ENCODE results near the gene CLSTN2.

The CLSTN2 gene

DNA sequence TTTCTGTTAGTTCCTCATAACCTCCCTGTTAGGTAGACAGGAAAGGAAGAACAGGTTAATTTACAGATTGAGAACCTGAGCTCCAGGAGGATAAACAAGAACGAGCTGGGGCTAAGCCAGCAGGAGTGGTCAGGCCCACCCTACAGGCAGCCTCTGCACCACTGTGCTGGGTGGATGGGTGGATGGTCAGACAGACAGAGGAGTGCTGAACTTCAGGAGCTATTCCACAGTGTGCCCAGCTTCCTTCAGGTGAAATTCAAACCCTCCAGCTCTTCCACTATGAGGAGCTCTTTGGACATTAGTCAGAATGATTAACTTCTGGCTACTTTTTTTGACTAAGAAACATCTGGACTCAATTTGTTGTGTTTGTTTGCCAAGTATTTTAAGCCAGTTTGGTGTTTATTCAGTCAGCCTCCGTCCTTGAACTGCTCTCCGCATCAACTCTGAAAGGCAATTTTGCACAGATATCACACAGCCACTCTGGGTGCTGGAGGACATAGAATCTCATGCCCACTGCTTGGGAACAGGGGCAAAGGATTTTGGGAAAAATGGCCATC, 361.9 kb downstream of the CLSTN2 start:
- no peak for DNase-seq

DNA sequence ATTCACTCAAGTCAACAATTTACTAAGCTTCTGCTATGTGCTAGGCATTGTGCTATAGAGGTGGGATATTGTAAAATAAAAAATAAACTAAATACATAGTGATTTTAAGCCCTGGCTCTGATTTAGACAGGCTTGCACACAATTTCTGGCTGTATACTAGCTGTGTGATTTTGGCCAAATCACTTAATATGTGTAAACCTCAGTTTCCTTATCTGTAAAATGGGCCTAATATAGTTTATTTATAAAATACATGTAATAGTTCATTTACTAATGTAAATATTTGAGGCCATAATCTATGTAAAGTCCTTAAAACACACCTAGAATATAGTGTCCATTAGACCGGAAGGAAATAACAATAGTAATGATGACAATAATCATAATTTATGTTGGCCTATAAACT, 363.1 kb downstream of the CLSTN2 start:
- DNase-seq, result no peak

DNA sequence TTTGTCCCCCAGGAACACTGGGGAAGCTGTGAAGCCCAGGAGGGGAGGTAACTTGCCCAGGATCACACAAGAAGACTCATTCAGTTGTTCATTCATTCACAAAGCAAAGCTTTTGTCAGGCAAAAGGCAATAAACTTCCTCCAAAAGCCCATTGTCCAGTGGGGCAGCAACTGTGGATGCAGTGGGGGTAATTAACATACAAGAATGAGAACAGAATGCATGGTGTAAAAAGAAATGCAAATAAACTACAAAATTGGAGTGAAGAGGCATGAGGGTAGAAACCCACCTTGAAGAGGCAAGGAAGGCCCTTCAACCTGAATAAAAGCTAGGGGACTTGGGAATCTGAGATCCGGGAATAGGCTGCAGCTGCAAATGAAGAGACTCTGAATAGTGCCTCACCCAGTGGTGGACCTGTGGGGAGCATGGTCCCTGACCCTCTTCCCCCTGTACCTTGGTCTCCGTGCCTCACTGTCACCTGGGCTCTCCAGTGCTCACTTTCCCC, 363.6 kb downstream of the CLSTN2 start:
- DNase-seq, result no peak

DNA sequence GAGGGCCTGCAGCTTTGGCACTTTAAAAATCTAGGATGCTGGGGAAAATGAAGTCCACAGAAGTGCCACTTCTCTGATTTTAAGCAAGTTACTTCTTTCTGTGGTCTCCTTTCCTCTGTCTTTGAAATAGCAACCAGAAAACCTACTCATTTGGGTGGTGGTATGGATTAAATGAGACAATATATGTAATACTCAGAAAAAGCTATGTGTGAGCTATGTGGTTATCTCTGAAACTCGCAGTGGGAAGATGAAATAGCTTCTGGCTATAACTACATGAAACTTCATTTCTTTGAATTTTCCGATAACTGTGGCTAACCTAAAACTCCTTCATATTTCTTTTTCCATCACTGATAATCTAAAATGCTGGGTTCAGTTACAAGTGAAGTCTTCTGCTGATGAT, 368.9 kb downstream of the CLSTN2 start:
- no peak for DNase-seq

DNA sequence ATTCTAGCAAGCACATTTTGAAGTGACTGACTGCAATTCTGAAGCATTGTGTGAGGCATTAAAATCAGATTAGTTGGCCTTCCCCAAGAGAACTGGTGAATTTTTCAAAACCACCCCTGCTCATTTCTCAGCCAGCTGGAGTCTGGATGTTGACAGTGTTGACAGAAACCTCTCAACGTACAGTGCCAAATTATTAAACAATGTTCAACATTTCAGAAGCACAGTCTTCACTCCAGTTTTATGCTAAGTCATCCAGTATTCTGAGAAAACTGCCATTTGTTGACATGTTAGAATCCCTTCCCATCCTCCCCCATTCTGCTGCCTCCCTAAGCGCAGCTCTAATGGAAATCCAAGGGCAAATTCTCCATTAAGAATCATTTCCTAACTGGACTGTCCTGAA, 373.6 kb downstream of the CLSTN2 start:
- DNase-seq, result no peak

DNA sequence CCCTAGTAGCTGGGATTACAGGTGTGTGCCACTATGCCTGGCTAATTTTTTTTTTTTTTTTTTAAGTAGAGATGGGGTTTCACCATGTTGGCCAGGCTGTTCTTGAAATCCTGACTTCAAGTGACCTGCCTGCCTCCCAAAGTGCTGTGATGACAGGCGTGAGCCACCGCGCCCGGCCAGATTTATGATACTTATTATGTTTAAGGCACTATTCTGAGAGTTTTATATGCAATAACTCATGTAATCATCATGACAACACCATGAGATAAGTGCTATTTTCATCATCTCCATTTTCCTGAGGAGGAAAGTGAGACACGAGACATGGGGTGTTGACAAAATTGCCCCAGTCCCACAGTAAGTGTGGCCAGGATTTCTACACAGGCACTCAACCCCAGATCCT, 376.4 kb downstream of the CLSTN2 start:
- no peak for DNase-seq

DNA sequence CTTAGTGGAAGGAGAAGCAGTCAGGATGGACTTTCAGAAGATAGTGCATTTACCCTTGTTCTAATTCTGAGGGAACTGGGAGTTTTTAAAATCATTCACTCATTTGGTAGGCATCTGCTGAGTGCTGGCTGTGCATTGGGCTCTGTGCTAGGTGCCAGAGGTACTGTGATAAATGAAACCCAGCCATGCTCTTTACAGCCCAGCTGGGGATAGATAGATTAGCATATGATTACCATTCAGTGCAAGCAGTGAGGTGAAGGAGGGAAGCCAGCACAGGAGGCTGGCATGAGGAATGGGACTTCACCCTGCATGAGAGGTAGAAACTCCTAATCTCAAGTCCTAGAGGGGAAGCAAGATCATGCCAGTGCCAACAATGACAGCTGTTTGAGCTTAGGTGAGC, 381.0 kb downstream of the CLSTN2 start:
- no peak for DNase-seq

DNA sequence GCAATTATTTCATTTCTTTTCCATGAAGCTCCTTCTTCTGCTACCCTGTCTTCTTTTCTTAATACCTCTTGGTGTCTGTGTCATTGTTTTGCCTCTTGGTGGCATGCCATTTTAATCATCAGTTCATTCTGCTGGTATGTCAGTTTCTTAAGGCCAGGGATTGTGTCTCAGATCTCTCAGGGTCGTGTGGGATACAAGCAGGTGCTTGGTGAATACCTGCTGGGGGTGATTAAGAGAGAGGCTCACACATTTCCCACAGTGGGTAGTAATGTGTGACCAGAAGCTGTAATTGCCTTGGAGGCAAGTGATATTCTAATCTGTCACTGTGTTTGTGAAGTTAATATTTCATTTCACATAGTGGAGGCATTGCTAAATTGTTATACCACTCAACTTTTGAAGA, 381.5 kb downstream of the CLSTN2 start:
- DNase-seq, result no peak

DNA sequence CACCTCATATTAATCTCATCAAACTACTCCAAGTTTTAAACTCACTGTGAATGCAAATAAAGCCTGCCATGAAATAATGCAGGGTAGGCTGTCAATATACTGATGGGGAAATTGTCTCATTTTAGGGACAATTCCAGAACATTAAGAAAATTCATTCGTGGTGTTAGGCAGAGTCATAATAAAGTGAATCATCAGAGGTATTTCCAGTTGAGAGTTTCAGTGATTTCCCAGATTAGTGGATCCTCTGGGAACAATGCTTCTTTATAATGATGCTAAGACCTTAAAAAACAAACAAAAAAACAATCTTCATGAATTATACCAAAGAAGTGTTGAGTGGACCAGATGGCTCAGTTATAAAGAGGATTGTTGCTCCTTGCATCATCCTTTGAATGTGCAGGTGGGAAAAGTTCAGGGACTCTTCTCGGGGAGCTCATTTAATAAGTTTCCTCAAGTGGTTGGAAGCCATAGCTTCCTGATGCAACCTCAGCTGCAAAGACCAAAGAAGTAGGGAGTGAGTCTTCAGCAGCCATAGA, 381.9 kb downstream of the CLSTN2 start:
- no peak for DNase-seq

DNA sequence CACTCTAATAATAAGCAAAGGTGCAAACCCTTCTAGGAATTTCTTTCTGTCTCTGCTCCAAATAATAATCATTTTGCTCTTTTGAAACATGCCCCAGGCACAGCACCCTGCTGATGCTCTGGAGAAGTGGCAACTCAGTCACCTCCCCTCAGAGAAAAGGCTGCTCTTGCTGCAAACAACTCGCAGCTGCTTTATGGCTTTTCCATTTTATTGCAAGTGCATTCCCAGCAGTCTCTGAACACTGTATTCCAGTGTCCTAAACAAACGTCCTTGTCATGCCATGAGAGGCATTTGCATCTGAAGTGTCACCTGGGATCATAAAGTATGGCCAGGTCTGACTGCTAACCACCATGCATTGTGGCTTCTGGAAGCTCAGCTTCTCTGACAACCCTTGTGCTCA, 384.8 kb downstream of the CLSTN2 start:
- no peak for DNase-seq

DNA sequence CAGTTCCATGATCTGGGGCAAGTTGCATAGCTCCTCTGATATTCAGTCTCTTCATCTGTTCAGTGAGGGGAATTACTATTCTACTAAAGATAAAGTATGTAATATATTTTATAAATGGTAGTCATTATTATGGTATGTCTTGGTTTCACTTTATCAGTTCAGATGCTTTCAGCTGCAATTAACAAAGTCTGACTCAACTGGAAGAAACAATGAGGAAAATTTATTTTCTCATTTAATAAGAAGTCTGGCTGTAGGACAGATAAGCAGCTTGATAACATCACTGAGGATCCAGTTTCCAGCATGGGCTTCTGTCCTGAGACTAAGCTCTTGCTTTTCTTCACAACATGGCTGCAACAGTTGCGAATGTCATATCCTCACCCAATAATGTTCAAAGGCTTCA, 388.6 kb downstream of the CLSTN2 start:
- no peak for DNase-seq

DNA sequence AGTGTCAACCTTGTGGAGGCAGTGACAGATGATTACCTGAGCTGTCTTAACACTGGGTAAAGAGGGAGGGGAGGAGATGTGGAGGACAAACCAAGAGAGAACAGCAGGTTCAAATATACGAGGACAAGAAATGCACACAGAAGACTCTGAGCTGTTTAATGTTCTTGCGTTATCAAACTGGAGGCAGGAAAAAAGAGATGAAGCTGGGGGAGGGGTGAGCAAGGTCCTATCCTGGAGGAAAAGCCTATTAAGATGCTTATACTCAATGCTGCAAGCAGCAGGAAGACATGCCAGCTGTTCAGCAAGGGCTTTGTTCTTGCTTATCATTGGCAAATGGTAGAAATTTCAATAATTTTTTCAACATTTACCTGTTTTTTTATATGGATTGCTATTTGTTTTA, 397.1 kb downstream of the CLSTN2 start:
- no peak for DNase-seq

DNA sequence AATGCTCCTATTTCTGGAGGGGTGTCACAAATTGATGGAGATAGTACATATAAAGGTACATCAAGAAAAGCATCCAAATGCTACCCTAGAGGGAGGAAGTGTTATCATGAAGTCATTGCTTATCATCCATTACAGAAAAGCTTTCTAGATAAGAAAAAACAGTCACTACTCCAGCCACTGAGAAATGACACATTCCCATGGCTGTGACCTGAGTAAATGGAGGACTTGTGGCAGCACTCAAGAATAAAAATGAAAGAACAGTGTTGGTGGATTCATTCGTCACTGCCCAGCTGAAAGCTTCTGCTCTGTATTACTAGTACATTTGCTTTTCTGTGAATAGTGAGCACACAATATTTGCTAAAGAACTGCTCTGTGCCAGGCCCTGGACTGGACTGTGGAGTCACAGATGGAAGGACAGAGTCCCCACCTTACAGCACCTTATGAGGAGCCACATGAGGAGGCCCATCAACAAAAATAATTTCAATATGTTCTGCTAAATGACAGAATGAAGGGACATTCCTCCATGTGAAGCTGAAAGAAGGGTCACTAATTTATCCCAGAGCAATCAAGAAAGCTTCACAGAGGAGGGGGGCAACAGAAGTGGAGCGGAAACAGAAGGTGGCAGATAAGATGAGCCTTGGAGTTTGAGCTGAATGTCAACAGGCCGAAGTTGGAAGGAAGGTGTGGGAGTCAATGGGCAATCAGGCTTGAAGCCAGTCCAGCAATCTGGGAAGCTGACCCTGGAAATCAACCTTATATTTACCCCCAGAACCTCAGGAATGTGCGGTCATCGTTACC, 399.3 kb downstream of the CLSTN2 start:
- no peak for DNase-seq

DNA sequence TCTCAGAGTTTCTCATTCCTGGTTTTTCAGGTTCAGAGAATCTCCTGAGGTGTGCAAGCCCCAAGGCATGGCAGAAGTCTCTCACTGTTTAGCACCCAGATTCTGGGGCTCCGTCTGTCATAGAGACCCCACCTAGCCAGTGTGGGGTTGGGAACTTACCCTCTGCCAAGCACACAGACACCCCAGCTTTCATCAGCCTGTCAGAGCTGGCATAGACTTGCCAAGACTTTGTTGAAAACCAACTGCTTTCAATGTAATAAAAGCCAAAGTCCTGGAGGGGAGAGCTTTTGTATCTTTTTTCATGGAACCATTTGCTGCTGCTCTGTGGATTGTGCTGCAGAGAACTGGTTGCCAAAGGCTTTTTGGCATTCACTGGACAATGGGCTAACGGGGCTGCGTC, 401.5 kb downstream of the CLSTN2 start:
- DNase-seq, result no peak

DNA sequence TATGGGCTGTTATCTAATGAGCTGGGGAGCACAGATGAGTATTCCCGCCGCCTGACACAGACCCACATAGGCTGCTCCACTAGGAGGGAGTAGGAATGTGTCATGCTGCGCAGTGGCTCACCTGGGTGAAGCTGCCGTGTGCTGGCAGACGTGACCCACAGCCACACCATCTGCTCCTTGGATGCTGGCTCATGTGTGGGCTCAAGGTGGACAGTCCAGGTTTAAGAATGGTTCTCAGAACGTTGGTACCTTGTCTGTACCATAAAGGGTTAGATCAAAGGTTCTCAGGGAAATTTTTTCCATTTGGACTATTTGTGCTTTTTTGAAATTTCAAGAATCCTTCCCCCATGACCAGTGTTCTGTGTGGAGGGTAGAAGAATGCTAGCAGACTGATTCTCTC, 403.9 kb downstream of the CLSTN2 start:
- DNase-seq, result no peak

DNA sequence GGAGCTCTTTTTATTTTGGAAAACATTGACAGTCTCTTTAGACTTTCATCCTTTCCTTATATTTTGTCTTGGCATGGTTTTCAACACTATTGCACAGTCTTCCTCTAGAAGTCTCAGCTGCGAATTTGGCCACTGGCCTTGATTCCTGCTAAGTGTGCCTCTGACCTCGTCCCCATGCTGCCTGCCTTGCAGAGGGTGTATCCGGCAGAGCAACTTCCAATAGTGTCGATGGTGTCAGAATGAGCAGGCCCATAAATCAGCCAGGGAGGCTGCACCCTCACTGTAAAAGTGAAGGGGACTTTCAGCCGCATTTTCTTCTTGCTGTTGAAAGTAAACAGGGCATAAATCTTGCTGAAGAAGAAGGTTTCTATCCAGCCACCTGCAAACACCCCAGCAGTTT, 406.2 kb downstream of the CLSTN2 start:
- DNase-seq, result no peak

DNA sequence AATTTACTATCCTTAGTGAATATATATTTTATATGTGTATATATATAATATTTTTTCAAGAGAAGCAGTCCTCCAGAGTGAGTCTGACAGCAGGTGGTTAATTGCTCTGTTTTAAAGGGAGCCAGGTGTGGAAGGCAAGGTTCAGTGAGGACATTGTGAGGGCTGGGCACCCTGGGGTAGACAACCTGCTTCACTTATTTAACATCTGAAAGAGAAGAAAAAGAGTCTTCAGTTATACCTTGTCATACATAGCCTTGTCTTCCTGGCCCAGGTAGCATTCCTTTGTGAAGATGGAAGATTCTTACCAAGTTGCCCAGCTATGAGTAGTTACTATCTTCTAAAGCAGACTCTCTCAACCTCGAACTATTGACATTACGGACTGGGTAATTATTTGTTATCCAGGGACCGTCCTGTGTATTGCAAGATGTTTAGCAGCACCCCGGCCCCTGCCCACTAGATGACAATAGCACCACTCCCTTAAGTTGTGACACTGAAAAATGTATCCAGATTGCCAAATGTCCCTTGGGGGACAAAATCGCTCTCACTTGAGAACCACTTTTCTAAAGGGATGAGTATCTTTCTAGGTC, 406.9 kb downstream of the CLSTN2 start:
- no peak for DNase-seq

DNA sequence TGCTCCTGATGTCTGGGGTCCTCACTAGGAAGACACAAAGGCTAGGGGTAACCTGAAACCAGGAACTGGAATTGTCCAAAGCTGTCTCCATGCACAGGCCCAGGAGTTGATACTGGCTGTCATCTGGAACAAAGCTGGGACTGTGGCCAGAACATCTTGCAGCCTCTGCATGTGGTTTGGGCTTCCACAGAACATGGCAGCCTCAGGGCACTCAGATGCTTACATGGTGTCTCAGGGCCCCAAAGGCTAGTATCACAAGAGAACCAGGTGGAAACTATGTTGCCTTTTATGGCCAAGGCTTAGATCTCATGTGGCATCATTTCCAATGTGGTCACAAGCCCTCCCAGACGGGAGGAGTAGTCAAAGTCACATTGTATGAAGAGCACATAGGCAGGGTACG, 407.7 kb downstream of the CLSTN2 start:
- DNase-seq, result no peak

DNA sequence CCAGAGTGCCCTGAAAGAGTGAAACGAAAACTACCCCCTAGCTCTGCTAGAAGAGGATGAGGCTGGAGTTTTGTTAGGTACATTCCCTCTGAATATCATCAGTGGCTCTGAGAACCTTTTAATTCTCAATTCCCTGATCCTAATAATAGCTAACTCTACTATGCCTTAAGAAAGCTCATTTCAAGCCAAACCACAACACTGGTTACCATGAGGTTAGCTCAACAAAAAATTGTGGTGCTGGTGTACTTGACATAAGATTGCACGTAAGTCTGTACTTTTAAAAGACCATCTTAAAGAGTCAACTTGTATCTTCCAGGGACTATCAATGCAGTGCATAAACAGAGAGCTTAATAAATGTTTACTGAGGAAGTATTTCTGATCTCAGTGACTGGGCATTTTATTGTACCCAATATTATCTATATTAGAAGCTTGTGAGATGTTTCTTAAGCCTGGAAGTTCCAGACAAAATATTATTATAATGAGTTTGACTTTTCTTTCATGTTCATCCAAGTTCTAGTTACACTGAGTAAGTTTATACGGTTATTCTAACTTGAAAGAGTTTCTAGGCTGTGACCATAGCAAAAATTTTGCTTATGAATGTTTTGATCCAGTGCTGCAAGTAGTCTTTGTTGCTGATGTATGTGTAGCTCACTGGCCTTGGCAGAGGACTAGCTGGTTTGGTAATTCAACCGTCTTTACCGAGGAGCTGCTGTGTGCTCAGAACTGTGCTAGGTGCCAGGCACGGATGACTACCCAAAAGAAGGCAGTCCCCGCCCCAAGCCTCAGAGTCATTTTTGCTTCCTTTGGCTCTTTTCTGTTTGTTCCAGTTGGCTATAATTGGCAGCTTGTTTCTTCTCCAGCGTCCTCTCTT, 408.5 kb downstream of the CLSTN2 start:
- no peak for DNase-seq

DNA sequence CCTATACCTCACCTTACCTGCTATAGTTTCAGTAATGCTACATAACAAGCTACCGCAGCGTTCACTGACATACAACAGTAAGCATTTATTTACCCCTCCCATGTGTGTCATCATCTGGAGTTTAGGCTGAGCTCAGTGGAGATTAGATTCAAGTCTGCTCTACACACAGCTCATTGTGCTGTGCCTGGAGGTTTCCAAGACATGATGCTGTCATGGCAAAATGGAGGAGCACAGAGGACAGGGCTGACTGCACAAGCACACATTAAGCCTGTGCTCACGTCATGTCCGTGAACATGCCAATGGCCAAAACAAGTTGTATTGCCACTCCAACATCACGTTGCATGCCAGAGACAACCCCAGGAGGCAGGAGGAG, 409.1 kb downstream of the CLSTN2 start:
- no peak for DNase-seq

DNA sequence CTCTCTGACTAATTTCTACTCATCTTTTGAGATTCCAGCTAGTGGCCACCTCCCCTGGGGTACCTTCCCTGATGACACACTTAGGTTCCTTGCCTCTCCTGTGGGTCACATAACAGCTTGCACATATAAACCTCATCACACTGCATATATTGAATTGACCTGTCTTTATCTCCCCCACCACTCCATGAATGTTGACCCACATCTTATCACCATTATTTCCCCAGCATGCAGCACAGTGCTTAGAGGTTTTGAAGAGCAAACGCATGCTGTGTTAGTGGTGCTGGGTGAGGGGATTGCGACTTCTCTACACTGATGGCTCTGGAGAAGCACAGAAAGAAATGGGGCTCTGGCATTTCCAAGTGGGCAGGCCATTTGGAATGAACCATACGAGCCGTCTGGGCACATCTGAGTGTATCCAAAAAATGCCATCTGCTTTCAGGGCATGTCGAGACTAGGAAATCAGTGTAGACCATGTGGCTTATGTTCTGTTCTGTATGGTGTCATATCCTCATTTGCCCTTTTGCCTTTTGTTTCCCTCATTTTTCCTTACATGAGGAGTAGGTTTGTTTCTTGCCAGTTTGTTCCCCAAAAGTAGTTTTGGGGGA, 409.7 kb downstream of the CLSTN2 start:
- no peak for DNase-seq

DNA sequence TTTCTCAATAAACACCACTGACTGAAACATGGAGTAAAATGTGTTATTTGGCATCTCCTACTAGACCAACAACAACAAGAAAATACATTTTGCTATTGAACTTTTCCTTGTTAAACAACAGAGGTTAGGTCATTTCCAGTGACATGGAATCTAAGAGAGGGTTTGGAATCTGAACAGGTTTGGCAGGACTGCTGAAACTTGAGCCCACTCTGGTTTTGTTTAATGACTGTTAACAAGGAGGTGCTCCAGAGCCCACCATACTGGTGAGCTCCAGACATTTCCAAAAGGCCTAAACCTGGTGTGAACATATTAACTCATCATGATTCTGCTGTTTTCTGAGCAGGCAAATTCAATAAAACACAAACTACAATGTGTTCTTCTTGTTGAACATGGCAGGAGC, 412.2 kb downstream of the CLSTN2 start:
- no peak for DNase-seq

DNA sequence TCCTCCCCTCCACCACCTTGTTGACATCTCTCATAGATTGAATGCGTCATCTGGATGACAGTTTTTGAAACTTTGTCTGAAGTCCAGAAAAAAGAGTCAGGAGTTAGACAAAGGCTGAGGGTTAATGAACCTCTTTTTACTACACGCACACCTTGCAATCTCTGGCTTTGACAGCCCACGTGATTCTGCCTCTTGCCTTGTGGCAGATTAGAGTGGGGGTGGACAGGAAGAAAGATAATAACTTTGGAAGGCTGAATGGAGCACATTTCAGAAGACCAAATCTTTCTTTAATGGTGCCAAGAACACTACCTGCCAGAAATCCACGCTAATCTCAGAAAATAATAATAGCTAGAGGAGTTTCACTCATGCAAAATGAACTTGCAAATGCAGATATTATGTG, 415.0 kb downstream of the CLSTN2 start:
- no peak for DNase-seq
